OCI-LY3 (cell line): ENCODE data around the gene ST6GALNAC5.

Source experiments
- H2AFZ ChIP-seq: fragments of 200-600, 300-600 bp; shearing (Covaris generic); 2 replicates; pipeline ENCODE4 v1.6.0; 2014; ENCODE audit warnings: antibody characterized with exemption, low read depth, low read length
- H3K27ac ChIP-seq: fragments of 200-600, 300-600 bp; sonication (generic); 2 replicates; pipeline ENCODE4 v1.5.1; 2014; ENCODE audit warnings: mild to moderate bottlenecking, low read length, moderate library complexity, mixed read lengths
- H3K27me3 ChIP-seq: fragments of 200-600, 300-600 bp; sonication (generic); 2 replicates; pipeline ENCODE4 v1.6.1; 2014; ENCODE audit warnings: low read depth, low read length, mixed read lengths
- H3K36me3 ChIP-seq: fragments of 200-600, 300-600 bp; sonication (generic); replicated peaks from 2 replicates; pipeline ENCODE3; 2014; ENCODE audit warnings: low read depth, low read length, mixed read lengths
- H3K4me1 ChIP-seq: fragments of 300-600, 200-600 bp; sonication (generic); 2 replicates; pipeline ENCODE4 v1.6.1; 2014; ENCODE audit warnings: low read length, mixed read lengths
- H3K4me2 ChIP-seq: fragments of 200-600, 300-600 bp; sonication (generic); 2 replicates; pipeline ENCODE4 v1.6.1; 2014; ENCODE audit warnings: low read length, mixed read lengths
- H3K4me3 ChIP-seq: fragments of 300-600, 200-600 bp; sonication (generic); 2 replicates; pipeline ENCODE4 v1.5.1; 2014; ENCODE audit warnings: antibody characterized with exemption, mild to moderate bottlenecking, low read length, moderate library complexity
- H3K79me2 ChIP-seq: fragments of 300-600, 200-600 bp; shearing (Covaris generic); 2 replicates; pipeline ENCODE4 v1.6.1; 2014; ENCODE audit warnings: mild to moderate bottlenecking, low read length, mixed read lengths
- H3K9ac ChIP-seq: fragments of 300-600, 200-600 bp; shearing (Covaris generic); 2 replicates; pipeline ENCODE4 v1.6.0; 2014; ENCODE audit warnings: mild to moderate bottlenecking, low read length, moderate library complexity
- H3K9me3 ChIP-seq: fragments of 200-600, 300-600 bp; shearing (Covaris generic); 2 replicates; pipeline ENCODE4 v1.6.1; 2014; ENCODE audit warnings: low read length, mixed read lengths; ENCODE audit not compliant: insufficient read depth
- H4K20me1 ChIP-seq: fragments of 200-600, 300-600 bp; sonication (generic); 2 replicates; pipeline ENCODE4 v1.6.1; 2016; ENCODE audit warnings: low read length, mixed read lengths; ENCODE audit not compliant: insufficient read depth
- CTCF ChIP-seq: fragments of 200-600, 300-600 bp; sonication (generic); IDR thresholded peaks from 2 replicates; pipeline ENCODE4 v1.5.1; 2014; ENCODE audit warnings: antibody characterized with exemption, low read length, low read depth
- EZH2phosphoT487 ChIP-seq: fragments of 200-600 bp; shearing (Covaris generic); IDR thresholded peaks from 2 replicates; pipeline ENCODE4 v1.6.1; 2018; ENCODE audit warnings: antibody characterized with exemption, mixed run types, low read depth

Gene ST6GALNAC5

GRCh38 chr1:76955652-76956051 is 88.4 kb downstream of the ST6GALNAC5 start:
- Histone ChIP-seq H3K4me3 (no peak overlapping the region), H2AFZ (no peak overlapping the region), H3K4me1 (no peaks in the 10 kb centered on the region), H4K20me1 (no peaks in the 10 kb centered on the region), H3K9me3 (no peaks in the 10 kb centered on the region), H3K9ac (no peak overlapping the region), H3K27ac (no peak overlapping the region), H3K27me3 (no peaks in the 10 kb centered on the region), H3K4me2 (no peak overlapping the region), H3K79me2 (no peaks in the 10 kb centered on the region), H3K36me3 (no peaks in the 10 kb centered on the region)
- TF ChIP-seq EZH2phosphoT487 (no peak), CTCF (no peak)

- Histone ChIP-seq H3K9me3 (no peaks in the 10 kb centered on the region), H3K9ac (no peak overlapping the region), H3K4me3 (no peak overlapping the region), H3K79me2 (no peaks in the 10 kb centered on the region), H3K4me2 (no peak overlapping the region), H3K27ac (no peak overlapping the region), H3K36me3 (no peaks in the 10 kb centered on the region), H3K27me3 (no peaks in the 10 kb centered on the region), H3K4me1 (no peaks in the 10 kb centered on the region), H2AFZ (no peak overlapping the region), H4K20me1 (no peaks in the 10 kb centered on the region)
- TF ChIP-seq CTCF (no peak), EZH2phosphoT487 (no peak)
These were observed 90.7 kb downstream of the ST6GALNAC5 start for GRCh38 chr1:76957961-76958360.

GRCh38 chr1:76958828-76959227 is 91.5 kb downstream of the ST6GALNAC5 start:
- Histone ChIP-seq H4K20me1 (no peaks in the 10 kb centered on the region), H3K4me1 (no peaks in the 10 kb centered on the region), H3K4me3 (no peak overlapping the region), H3K9me3 (no peaks in the 10 kb centered on the region), H3K79me2 (no peaks in the 10 kb centered on the region), H3K27ac (no peak overlapping the region), H2AFZ (no peak overlapping the region), H3K9ac (no peak overlapping the region), H3K4me2 (no peak overlapping the region), H3K36me3 (no peaks in the 10 kb centered on the region), H3K27me3 (no peaks in the 10 kb centered on the region)
- TF ChIP-seq CTCF (no peak), EZH2phosphoT487 (no peak)

- H3K9me3 ChIP-seq: no peaks in the 10 kb centered on the region
- no peaks in the 10 kb centered on the region for H3K4me1 ChIP-seq
- H3K9ac ChIP-seq: no peak overlapping the region
- H3K4me3 ChIP-seq: no peak overlapping the region
- no peaks in the 10 kb centered on the region for H3K36me3 ChIP-seq
- TF ChIP-seq CTCF (no peak), EZH2phosphoT487 (no peak)
- no peaks in the 10 kb centered on the region for H3K27me3 ChIP-seq
- no peak overlapping the region for H2AFZ ChIP-seq
- no peak overlapping the region for H3K4me2 ChIP-seq
- no peak overlapping the region for H3K27ac ChIP-seq
- H4K20me1 ChIP-seq: no peaks in the 10 kb centered on the region
- H3K79me2 ChIP-seq: no peaks in the 10 kb centered on the region
These were observed 92.3 kb downstream of the ST6GALNAC5 start for GRCh38 chr1:76959556-76959955.
